ENCODE results near the gene APOL1. TPM values are rescaled to one million over a fixed set of nuclear protein-coding genes. Genes with fewer than 3 reads are reported as not detected.
A peak's percentile ranks its signal among the peaks of the same experiment; 100 is the strongest.

Gene APOL1
- total RNA-seq, 2 donors from 2014 or later = 52.8 to 89.4 TPM

- peaks cover 42% of the 10 kb centered on the region for H3K4me1 Mint-ChIP-seq
- ATAC-seq (replicated peaks) = no peak
- no peaks in the 10 kb centered on the region for H3K9me3 Mint-ChIP-seq
- H3K36me3 Mint-ChIP-seq (ENCODE audit: low read depth) = peaks cover 100% of the 10 kb centered on the region
- H3K27ac Mint-ChIP-seq = peak overlapping the region; percentile 66
- H3K27me3 Mint-ChIP-seq = no peaks in the 10 kb centered on the region
- H3K4me3 Mint-ChIP-seq = no peak overlapping the region
These were observed 20.1 kb upstream of the APOL1 start for GRCh38 chr22:36232715-36233401.

- no peak overlapping the region for H3K4me3 Mint-ChIP-seq
- ATAC-seq (replicated peaks) = no peak
- no peaks in the 10 kb centered on the region for H3K27me3 Mint-ChIP-seq
- H3K9me3 Mint-ChIP-seq = no peaks in the 10 kb centered on the region
- H3K27ac Mint-ChIP-seq = peak overlapping the region; percentile 61
- peaks cover 100% of the 10 kb centered on the region for H3K36me3 Mint-ChIP-seq (ENCODE audit: low read depth)
- peaks cover 46% of the 10 kb centered on the region for H3K4me1 Mint-ChIP-seq
These were observed 19.1 kb upstream of the APOL1 start for GRCh38 chr22:36233796-36234195.

- Mint-ChIP-seq H3K9me3 (no peaks in the 10 kb centered on the region), H3K27me3 (no peaks in the 10 kb centered on the region), H3K4me3 (peak overlapping the region; percentile 98), H3K27ac (peak overlapping the region; percentile 61), H3K36me3 (ENCODE audit: low read depth) (peaks cover 100% of the 10 kb centered on the region), H3K4me1 (peaks cover 46% of the 10 kb centered on the region)
- ATAC-seq (replicated peaks) = no peak
These were observed 18.7 kb upstream of the APOL1 start for GRCh38 chr22:36234213-36234612.

- Mint-ChIP-seq H3K27ac (peak overlapping the region; percentile 61), H3K4me3 (peak overlapping the region; percentile 98), H3K27me3 (no peaks in the 10 kb centered on the region), H3K36me3 (ENCODE audit: low read depth) (peaks cover 100% of the 10 kb centered on the region), H3K9me3 (no peaks in the 10 kb centered on the region), H3K4me1 (peaks cover 49% of the 10 kb centered on the region)
- no peak for ATAC-seq (replicated peaks)
These were observed 18.0 kb upstream of the APOL1 start for GRCh38 chr22:36234919-36235318.

GRCh38 chr22:36235585-36235984, 17.3 kb upstream of the APOL1 start:
- Mint-ChIP-seq H3K36me3 (ENCODE audit: low read depth) (peaks cover 95% of the 10 kb centered on the region), H3K9me3 (no peaks in the 10 kb centered on the region), H3K27ac (peak overlapping the region; percentile 61), H3K4me1 (peaks cover 56% of the 10 kb centered on the region), H3K4me3 (peak overlapping the region; percentile 98), H3K27me3 (no peaks in the 10 kb centered on the region)
- no peak for ATAC-seq (replicated peaks)

GRCh38 chr22:36236388-36237319, 16.3 kb upstream of the APOL1 start:
- Mint-ChIP-seq H3K4me3 (peak overlapping the region; percentile 98), H3K9me3 (no peaks in the 10 kb centered on the region), H3K27me3 (no peaks in the 10 kb centered on the region), H3K4me1 (peaks cover 56% of the 10 kb centered on the region), H3K27ac (peak overlapping the region; percentile 61), H3K36me3 (ENCODE audit: low read depth) (peaks cover 84% of the 10 kb centered on the region)
- ATAC-seq (replicated peaks) = no peak

GRCh38 chr22:36237462-36238372, 15.2 kb upstream of the APOL1 start:
- H3K27ac Mint-ChIP-seq = peak overlapping the region; percentile 96
- peak; percentile 27 for ATAC-seq (replicated peaks)
- no peaks in the 10 kb centered on the region for H3K9me3 Mint-ChIP-seq
- peaks cover 73% of the 10 kb centered on the region for H3K36me3 Mint-ChIP-seq (ENCODE audit: low read depth)
- peaks cover 50% of the 10 kb centered on the region for H3K4me1 Mint-ChIP-seq
- peak overlapping the region; percentile 98 for H3K4me3 Mint-ChIP-seq
- H3K27me3 Mint-ChIP-seq = no peaks in the 10 kb centered on the region

- Mint-ChIP-seq H3K4me1 (peaks cover 50% of the 10 kb centered on the region), H3K27me3 (no peaks in the 10 kb centered on the region), H3K36me3 (ENCODE audit: low read depth) (peaks cover 65% of the 10 kb centered on the region)
These were observed 14.4 kb upstream of the APOL1 start for GRCh38 chr22:36238373-36239149.

GRCh38 chr22:36239150-36239400, 13.9 kb upstream of the APOL1 start:
- Mint-ChIP-seq H3K4me1 (peaks cover 46% of the 10 kb centered on the region), H3K27ac (peak overlapping the region; percentile 96), H3K27me3 (no peaks in the 10 kb centered on the region), H3K36me3 (ENCODE audit: low read depth) (peaks cover 60% of the 10 kb centered on the region), H3K9me3 (no peaks in the 10 kb centered on the region), H3K4me3 (peak overlapping the region; percentile 98)
- ATAC-seq (replicated peaks) = no peak

More at GRCh38 chr22:36238373-36239149, 14.4 kb upstream of the APOL1 start:
- peak; percentile 8 for ATAC-seq (replicated peaks)
- peak overlapping the region; percentile 98 for H3K4me3 Mint-ChIP-seq
- peak overlapping the region; percentile 96 for H3K27ac Mint-ChIP-seq
- no peaks in the 10 kb centered on the region for H3K9me3 Mint-ChIP-seq

- ATAC-seq (replicated peaks) = peak; percentile 96
- H3K36me3 Mint-ChIP-seq (ENCODE audit: low read depth) = peaks cover 55% of the 10 kb centered on the region
These were observed 13.3 kb upstream of the APOL1 start, which contains the start of gene APOL2 for GRCh38 chr22:36239401-36240171. Gene APOL2 (minus strand): TSS chr22:36239527. CDS start chr22:36233162, 6,365 bp downstream.

GRCh38 chr22:36243986-36244385, 8.9 kb upstream of the APOL1 start:
- Mint-ChIP-seq H3K4me3 (no peak overlapping the region), H3K27ac (no peak overlapping the region), H3K4me1 (peaks cover 10% of the 10 kb centered on the region), H3K9me3 (no peaks in the 10 kb centered on the region), H3K27me3 (no peaks in the 10 kb centered on the region), H3K36me3 (ENCODE audit: low read depth) (peaks cover 10% of the 10 kb centered on the region)
- no peak for ATAC-seq (replicated peaks)

More at GRCh38 chr22:36239401-36240171, 13.3 kb upstream of the APOL1 start, which contains the start of gene APOL2:
- Mint-ChIP-seq H3K9me3 (no peaks in the 10 kb centered on the region), H3K27ac (peak within 1 kb of the TSS; percentile 96), H3K27me3 (no peaks in the 10 kb centered on the region), H3K4me1 (peaks cover 41% of the 10 kb centered on the region), H3K4me3 (peak within 1 kb of the TSS; percentile 98)

GRCh38 chr22:36244522-36245391, 8.2 kb upstream of the APOL1 start:
- Mint-ChIP-seq H3K36me3 (ENCODE audit: low read depth) (peaks cover 3% of the 10 kb centered on the region), H3K9me3 (no peaks in the 10 kb centered on the region), H3K27ac (no peak overlapping the region), H3K4me3 (no peak overlapping the region), H3K27me3 (no peaks in the 10 kb centered on the region), H3K4me1 (peaks cover 8% of the 10 kb centered on the region)
- ATAC-seq (replicated peaks) = no peak
